Astrocyte of the hippocampus (primary cell): ENCODE measurements around the gene UNC5CL.

Experiments used
- DNase-seq: peaks from one replicate; pipeline ENCODE4 v3.0.0; 2011; ENCODE audit warnings: low read depth, low spot score

The UNC5CL gene, protein sequence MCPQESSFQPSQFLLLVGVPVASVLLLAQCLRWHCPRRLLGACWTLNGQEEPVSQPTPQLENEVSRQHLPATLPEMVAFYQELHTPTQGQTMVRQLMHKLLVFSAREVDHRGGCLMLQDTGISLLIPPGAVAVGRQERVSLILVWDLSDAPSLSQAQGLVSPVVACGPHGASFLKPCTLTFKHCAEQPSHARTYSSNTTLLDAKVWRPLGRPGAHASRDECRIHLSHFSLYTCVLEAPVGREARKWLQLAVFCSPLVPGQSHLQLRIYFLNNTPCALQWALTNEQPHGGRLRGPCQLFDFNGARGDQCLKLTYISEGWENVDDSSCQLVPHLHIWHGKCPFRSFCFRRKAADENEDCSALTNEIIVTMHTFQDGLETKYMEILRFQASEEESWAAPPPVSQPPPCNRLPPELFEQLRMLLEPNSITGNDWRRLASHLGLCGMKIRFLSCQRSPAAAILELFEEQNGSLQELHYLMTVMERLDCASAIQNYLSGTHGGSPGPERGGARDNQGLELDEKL

DNA sequence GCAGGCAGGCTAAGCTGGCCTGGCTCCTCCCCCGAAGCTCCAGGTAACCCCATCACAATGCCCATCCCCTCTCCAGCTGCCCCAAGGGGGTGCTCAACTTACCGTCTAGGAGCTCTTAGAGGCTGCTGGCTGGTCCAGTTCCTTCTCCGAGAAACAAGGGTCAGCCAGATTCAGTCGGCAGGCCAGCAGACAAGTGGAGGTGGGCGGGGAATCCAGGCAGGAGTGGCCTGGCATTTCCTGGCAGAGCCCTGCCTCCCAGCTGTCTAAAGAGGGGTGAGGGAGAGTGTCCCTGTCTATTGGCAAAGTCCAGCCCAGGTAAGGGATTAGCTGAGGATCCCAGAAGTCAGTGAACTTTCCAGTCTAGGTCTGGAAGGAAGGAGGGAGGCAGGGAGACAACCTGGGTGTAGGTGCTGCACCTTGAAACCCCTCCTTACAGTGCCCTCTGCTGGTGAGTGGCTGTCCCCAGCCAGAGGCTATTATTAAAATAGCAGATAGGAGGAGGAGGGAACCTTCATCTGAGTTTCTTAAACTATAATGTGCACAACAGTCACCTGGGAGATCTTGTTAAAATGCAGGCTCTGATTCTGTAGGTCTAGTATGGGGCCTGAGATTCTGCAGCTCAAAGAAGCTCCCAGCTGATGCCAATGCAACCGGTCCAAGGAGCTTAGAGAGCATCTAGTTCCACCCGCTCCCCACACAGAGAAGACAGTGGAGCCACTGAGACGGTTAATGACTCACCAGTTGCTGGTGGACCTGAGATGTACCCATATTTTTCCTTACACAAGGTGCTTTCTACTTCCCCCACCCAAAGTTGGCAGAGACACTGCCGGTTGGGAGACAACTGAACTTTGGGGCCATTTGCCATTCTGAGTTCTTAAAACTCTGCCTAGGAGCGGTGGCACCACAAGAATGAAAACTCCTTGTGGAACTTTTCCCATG, at the start of gene UNC5CL:
TSS of gene UNC5CL (minus strand) at position 162 of the 939 bp plus-strand sequence. CDS start 4,147 bp downstream, outside the sequence.
- peak; percentile 38 for DNase-seq

DNA sequence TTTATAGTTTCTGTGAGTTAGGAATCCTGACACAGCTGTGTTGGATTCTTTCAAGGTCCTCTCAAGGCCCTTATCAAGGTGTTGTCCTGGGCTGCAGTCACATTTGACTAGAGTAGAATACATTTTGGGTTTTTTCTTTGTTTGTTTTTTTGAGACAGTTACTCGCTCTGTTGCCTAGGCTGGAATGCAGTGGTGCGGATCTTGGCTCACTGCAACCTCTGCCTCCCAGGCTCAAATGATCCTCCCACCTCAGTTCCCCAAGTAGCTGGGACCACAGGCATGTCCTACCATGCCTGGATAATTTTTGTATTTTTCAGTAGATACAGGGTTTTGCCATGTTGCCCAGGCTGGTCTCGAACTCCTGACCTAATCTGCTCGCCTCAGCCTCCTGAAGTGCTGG, 49.4 kb upstream of the UNC5CL start:
- DNase-seq: peak; percentile 68

DNA sequence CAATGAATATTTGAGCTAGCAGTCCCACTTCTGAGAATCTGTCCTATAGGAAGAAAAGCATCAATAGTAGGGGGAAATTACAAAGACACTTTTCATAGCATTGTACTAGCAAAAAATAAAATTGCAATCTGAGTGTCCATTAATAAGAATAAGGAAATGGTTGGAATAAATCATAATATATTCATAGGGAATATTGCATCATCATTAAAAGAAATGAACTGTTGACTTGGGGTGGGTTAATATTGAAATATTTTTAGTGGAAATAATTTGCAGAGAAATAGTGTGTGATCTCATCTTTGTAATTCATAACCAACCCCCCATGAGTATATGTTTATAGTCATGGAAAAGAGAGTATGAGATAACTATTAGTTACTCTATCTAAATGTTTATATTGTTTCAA, 46.2 kb upstream of the UNC5CL start:
- DNase-seq: no peak

DNA sequence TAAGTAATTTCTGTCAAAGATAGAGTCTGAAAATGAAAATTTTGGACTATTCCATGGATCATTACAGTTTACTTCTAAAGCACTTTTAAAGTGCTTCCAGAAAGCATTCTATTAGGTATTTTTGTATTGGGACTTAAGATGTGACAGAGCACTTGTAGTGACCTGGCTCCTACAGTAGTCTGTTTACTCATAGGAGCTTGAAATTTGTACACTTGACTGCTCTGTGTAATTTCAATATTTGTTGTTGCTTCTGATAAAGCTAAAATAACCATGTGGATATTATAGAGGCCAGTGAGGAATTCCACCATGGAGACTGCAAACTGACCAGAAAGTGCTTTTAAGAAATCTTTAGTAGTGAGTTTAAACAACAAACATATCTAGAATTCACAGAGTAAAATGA, 44.1 kb upstream of the UNC5CL start:
- no peak for DNase-seq

DNA sequence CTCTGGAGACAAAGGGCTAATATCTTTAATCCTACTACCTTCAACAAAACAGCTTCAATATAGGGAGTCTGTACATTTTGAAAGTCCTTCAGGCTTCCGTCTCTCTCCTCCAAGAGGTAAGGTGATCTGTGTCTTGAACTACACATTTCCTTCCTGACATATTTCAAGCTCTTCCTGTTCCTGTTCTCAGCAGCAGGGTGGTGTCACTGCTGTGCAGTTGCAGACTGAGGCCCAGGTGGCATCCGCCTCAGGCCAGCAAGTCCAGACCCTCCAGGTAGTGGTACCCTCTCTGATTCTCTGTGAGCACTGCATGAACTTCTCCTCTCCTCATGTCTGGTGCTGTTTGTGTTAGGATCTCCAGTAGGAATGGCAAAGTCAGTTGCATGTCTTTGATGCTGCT, 41.6 kb upstream of the UNC5CL start:
- DNase-seq: no peak

DNA sequence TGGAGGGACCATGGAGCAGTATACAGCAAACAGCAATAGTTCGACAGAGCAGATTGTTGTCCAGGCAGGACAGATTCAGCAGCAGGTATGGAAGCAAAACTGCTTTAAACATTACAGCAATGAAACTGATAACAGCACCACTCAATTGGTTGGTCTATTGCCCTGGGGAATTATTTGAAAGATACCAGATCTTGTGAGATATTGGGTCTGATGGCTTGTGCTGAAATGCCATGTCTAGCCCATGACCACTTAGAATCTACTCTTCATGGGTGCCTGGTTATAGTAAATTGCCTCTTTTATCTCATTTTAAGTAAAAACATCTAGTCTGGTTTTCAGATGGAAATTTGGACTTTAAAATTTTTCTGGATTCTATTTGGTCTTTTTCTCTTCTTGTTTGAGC, 40.1 kb upstream of the UNC5CL start:
- DNase-seq: no peak

DNA sequence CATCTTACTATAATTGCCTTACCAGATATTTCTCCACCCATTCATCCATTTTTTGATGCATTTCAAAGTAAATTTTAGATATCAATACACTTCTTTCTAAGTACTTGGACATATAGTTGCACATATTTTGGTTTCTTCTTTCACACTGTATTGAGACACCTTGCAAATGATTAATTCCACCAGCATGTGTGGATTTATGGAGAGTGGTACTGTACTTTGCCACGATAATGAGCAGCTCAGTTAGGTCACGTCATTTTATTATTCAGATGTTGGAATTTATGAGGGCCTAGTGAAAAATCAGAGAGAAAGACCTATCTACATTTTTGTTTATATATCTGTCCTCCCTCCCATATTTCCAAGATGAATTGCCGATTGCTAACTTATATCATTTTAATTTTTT, 39.1 kb upstream of the UNC5CL start:
- no peak for DNase-seq

DNA sequence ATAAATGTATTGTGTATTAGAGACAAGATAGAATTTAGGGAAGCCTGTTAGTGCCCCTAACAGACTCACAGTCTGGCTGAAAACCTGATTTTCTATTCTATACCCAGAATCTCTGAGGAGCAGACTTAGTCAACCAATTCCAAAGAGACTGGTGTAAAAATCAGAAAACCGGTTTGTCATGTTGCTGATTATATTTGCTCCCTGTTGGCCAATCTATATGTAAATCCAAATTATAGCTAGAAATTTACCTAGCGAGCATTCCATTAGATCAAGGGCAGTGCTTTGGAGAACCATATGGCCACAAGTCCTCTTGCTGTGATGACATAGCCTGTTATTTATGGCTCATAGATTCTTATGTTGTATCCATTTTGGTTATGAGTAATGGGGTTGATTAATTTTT, 38.5 kb upstream of the UNC5CL start:
- no peak for DNase-seq

DNA sequence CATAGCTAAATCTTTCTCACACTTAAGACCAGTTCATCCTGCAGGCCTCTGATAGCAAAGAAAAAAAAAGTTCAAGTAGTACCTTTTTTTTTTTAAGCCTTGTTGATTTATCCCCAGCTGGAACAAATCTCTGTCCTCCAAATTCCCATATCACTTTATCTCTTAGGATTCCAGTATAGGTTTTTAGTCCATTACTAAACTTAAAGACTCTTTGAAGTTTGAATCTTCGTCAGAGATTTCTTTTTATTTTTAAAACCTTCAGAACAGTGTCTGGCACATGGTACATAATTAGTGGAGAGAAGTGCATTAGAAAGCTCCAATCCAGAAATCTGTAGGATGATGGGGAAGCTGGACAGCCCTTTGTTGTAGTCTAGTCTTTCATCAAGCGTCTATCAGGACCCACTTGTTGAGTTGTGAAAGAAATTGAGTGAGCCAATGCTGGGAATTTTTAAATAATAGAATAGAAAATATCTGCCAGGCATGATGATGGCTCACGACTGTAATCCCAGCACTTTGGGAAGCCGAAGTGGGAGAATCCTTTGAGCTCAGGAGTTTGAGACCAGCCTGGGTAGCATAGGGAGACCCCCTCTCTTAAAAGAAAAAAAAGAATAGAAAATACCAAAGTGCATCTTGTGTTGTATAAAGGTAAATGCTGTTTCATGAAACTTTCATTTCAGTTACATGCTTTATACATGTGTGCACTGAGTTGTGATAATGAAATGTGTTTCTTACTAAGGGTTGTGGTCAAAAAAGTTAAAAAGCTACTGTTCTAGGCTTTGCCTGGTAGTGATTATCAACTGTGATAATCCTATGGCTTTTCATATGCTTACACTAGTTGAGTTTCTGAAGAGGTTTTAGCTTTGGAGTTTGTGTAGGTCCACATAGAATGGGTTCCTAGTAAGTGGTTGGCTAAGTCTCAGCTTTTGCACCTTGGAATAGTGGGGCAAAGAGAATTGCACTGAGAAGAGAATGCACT, 36.9 kb upstream of the UNC5CL start:
- no peak for DNase-seq

DNA sequence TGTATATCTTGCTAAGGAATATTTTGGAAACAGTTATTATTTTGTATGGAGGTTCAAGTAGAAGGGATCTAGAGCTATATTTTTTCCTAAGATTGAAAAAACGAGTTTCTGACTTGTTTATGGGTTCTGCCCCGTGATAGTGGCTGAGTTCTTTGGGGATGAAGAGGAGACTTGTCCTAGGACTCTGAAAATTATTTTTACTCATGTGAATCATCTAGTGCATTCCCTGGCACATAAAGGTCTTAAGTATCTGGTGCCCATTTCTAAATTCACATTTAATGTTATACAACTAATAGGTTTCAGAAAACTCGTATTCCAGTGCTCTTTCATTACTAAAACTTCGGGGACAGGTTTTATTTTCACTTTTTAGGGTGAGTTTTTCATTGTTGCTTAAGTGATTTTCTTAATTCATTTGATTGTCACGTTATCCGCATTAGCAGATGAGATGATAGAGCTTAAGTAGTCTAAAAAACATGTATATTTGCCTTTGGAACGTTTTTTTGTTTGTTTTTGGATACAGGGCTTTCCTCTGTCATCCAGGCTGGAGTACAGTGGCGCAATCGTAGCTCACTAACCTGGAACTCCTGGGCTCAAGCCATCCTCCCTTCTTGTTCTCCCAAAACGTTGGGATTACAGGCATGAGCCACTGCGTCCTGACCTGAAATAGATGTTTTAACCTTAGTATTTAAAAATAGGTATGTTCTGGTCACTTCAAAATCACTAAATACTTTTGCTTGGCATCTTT, 35.8 kb upstream of the UNC5CL start:
- no peak for DNase-seq

DNA sequence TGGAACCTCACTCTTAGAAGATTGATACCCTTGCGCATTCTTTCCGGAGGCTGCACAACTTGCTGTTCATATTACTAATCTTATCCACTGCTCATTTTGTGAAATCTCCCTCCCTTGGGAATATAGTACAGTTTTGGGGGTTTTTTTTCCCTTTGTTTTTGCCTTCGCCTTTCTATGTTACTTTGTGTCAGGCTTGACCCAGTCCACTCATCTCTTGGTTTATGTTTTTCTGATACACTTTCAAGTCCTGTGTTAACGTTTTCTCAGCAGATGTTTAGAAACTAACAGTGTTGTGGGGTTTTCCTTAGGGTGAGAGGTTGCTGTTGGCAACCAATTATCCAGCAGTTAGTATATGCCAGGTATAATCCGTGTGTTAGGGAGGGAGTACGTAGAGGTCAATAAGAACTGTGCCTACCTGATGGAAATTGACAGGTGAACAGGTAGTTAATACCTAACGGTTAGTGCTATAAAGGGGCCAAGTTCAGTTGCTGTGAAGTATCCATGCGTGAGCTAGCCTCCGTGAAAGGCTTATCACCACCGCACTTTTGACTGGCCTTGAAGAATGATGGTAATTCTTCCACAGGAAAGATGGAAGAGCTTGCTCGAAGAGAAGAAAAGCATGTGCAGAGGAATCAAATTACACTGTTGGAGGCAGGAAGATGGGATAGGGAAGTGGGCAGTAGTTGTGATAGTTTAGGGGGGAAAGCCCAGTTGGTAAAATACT, 35.1 kb upstream of the UNC5CL start:
- peak; percentile 32 for DNase-seq

DNA sequence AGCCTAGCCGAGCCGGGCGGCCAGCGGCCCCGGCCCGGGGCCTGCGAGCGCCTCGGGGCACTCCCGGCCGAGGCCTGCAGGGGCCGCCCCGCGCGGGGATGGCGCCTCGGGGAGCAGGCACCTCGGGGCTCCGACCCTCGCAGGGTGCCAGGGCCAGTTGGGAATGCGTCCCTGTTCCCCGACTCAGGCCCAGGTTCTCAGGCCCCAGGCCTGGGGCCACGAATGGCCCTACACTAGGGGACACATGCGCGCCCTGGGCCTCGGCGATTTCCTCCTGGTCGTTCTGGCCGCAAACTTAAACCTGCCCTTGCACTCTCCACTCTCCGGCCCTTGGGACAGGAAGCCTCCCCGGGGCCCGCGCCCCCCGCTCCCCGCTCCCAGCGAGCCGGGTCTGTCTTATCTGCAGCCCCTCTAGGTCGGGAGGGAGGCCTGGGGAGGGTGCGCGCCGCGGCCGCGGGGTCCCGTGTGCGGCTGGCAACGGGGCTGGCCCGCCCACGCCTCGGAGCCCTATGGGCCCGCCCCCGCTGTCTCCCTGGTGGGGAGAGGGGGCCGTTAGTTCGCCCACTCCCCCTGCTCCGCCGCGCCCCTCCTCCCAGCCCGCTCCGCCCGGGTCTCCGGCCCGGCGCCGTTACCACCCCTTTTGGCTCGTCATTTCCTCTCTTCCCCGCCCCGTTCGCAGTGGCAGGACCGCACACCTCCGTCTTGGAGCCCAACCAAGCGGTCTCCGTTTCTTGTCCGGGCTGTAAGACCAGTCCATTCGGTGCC, 34.4 kb upstream of the UNC5CL start:
- DNase-seq: peak; percentile 90

DNA sequence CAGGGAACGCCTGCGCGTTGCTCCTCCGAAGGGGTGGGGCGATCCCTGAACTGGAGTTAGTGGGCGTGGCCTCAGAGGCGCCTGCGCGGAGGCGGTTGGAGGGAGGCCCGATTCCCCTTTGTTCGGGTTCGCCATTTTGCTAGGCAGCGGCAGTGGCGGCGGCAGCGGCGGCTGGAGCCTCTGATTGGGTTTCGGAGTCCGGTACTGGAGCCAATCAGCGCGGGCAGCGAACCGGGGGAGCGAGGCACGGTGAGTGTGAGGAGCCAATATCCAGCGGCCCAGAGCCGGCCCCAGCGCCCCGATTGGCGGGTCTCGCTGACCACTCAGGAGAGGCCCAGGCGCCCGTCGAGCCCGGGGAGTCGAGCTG, 33.8 kb upstream of the UNC5CL start, which contains the start of gene NFYA:
TSS of gene NFYA (plus strand) at position 139 of the 367 bp plus-strand sequence. CDS start 6,116 bp downstream, outside the sequence.
- DNase-seq: no peak

DNA sequence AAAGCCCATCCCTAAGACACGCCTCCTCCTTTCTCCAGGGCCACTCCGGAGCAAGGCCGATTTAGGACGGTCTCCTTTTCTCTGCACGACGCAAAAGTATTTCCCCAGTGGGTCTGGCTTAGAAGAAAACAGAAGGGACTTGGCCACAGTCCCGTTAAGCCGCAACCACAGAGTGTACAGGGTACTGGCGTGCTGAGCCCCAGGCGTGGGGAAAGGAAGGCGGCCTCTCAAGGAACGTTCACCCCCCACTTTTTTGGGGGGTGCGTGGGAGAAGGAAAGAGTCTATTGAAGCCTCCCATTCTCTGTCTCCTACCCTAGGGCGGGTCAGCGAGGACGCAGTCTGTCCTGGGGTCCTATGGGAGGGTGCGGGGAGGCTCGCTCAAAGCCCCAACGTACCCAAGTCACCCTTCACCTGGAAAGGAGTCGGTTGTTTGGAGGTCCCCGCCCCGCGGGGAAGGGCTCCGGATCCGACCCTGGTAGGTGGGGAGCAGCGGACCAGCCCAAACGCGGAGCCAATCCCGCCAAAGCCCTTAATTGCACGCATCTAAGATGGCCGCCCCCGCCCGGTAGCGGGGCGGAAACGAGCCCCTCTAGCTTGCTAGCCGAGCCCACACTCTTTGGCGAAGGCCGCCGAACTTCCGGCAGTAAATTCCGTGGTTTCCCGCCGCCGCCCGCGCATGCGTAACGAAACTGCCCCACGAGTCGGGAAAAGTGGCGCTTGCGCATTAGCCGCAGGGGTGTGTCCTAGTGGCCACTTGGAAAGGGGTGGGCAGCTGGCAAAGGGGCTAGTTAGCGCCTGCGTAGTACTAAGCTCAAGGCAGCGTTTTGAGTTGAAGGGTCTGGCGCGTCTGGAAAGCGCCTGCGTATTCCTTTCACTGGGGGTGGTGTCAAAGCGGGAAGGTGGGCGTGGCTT, 33.2 kb upstream of the UNC5CL start, which contains the start of gene OARD1:
TSS of gene OARD1 (minus strand) at position 434 of the 913 bp plus-strand sequence. CDS start 722 bp downstream, outside the sequence.
- DNase-seq: peak; percentile 100

DNA sequence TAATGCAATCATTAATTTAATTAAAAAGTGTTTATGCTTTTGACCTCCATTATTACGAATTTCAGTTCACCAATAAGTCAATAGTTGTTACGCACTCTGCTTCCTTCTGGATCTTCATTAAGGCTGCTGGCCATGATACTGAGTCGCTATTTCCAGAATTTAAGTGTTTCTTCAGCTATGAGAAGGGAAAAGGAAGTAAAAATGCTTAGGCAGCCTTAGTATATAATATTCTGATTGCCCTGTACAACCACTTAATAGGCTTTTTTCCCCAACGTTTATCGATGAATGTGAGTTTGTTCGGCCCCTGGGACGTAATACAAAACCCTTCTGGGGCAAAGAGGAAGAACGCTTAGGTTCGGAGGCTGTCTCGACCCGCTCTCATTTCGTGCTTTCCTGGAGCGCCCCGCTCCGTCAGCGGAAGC, 32.5 kb upstream of the UNC5CL start:
- no peak for DNase-seq

DNA sequence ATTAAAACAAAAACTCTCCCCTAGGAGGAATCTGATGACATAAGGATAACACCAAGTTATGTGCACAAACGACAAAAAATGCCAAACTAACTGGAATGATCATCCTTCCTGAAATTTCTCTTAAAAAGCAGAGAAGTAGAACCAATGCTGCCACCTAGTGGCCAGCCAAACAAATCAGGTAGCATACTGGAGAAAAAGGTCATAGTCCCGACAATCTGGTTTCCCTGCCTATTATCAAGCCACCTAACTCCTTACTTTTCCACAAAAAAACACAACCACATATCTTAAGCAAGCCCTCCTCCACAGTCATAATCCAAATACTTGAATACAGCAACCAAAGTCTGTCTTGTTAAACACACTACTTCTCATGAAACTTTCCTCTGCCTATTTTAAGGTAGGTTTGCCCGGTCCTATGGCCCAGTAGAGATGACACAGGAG, 27.9 kb upstream of the UNC5CL start:
- DNase-seq: peak; percentile 88

DNA sequence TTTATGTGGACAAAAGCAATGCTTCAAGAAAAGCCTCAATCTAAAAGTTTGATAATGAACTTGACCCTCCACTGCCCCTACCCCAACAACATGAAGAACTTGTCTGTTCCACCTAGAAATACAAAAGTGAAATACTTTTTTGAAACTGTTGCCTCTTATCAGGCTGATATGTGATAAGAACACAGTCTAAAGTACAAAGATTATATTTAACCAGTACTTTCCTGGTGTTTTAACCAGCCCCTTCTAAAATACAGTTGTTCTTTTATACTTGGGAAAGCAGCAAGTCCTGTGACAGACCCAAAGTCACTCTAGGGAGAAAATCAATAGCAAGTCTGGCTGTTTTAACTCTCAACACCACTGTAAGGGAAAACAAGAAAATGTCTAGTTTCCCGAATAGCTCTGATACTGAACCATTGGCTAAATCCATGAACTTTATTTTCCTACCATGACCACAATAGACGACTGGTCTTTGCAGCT, 26.6 kb upstream of the UNC5CL start:
- DNase-seq: no peak
